H1 (cell line): ENCODE data around the gene IGF2R. TPM values are rescaled to one million over a fixed set of nuclear protein-coding genes. Genes with fewer than 3 reads are reported as not detected.

Experiments
- CTCF ChIA-PET: fragments of 300-600 bp; sonication (Branson Sonifier 250); formaldehyde crosslinking; loops from one replicate; lab custom pipeline; 2021; ENCODE audit not compliant: partially characterized antibody; lab: Charles Lee
- POLR2A ChIA-PET: fragments of 300-600 bp; sonication (Branson Sonifier 250); formaldehyde crosslinking; loops from one replicate; lab custom pipeline; 2021; ENCODE audit warnings: inconsistent platforms; ENCODE audit not compliant: partially characterized antibody; lab: Charles Lee
- DNase-seq, 2 experiments: peaks; one replicate each; pipeline versions ENCODE4 v3.0.0 to v3.0.0-alpha.2; 2010 to 2022; ENCODE audit warnings: low spot score in 2 of 2, low read depth in 1 of 2, mixed read lengths in 1 of 2
- FAIRE-seq: peaks from 2 replicates; lab custom pipeline; 2011; peaks lifted over from hg19 to GRCh38; lab: Jason Lieb, UNC
- H2AFZ ChIP-seq: 2 replicates; pipeline ENCODE4 v1.8.1; 2012; ENCODE audit warnings: low read length, inconsistent platforms
- H2AK5ac ChIP-seq: 2 replicates; pipeline ENCODE4 v1.6.1; 2013; ENCODE audit warnings: low read depth, low read length
- H2BK120ac ChIP-seq: replicated peaks from 2 replicates; pipeline ENCODE3; 2013; ENCODE audit warnings: low read depth, low read length, inconsistent platforms
- H2BK12ac ChIP-seq: 2 replicates; pipeline ENCODE4 v1.6.1; 2013; ENCODE audit warnings: low read depth, low read length
- H2BK15ac ChIP-seq: 2 replicates; pipeline ENCODE4 v1.6.1; 2013; ENCODE audit warnings: low read length
- H2BK20ac ChIP-seq: 2 replicates; pipeline ENCODE4 v1.6.1; 2013; ENCODE audit warnings: low read length
- H2BK5ac ChIP-seq: 2 replicates; pipeline ENCODE4 v1.6.1; 2013; ENCODE audit warnings: low read depth, low read length
- H3K14ac ChIP-seq: 2 replicates; pipeline ENCODE4 v1.6.1; 2013; ENCODE audit warnings: inconsistent platforms; ENCODE audit not compliant: insufficient read length
- H3K18ac ChIP-seq: 2 replicates; pipeline ENCODE4 v1.6.1; 2013; ENCODE audit warnings: low read length; ENCODE audit errors: extremely low read depth
- H3K23ac ChIP-seq: 2 replicates; pipeline ENCODE4 v1.6.1; 2013; ENCODE audit warnings: inconsistent platforms; ENCODE audit not compliant: insufficient read length
- H3K23me2 ChIP-seq: 2 replicates; pipeline ENCODE4 v1.6.1; 2013; ENCODE audit warnings: low read depth, low read length
- H3K27ac ChIP-seq: 2 replicates; pipeline ENCODE4 v1.6.1; 2011; ENCODE audit warnings: low read depth, low read length, inconsistent platforms
- H3K27me3 ChIP-seq, 4 experiments: replicated peaks in 1 of 4; 1 replicate in 1 of 4; 2 replicates in 3 of 4; pipeline versions ENCODE4 v1.6.1 to v1.8.1; 2011 to 2013; ENCODE audit warnings: low read length in 3 of 4, mild to moderate bottlenecking in 3 of 4, inconsistent platforms in 2 of 4, mixed read lengths in 2 of 4, moderate library complexity in 1 of 4; ENCODE audit not compliant: control insufficient read depth in 3 of 4, insufficient read depth in 3 of 4; ENCODE audit errors: extremely low read depth in 1 of 4
- H3K36me3 ChIP-seq, 4 experiments: 2 replicates each; pipeline versions ENCODE4 v1.6.1 to v1.8.1; 2011 to 2013; ENCODE audit warnings: mild to moderate bottlenecking in 4 of 4, low read length in 3 of 4, moderate library complexity in 2 of 4, control low read depth in 1 of 4, inconsistent platforms in 1 of 4; ENCODE audit not compliant: insufficient read depth in 4 of 4, control insufficient read depth in 2 of 4
- H3K4ac ChIP-seq: replicated peaks from 2 replicates; pipeline ENCODE3; 2013; ENCODE audit warnings: low read length, low read depth, mixed read lengths, inconsistent platforms; ENCODE audit not compliant: insufficient read length
- H3K4me1 ChIP-seq, 4 experiments: replicated peaks in 1 of 4; 1 replicate in 1 of 4; 2 replicates in 3 of 4; pipeline versions ENCODE4 v1.6.1 to v1.8.1; 2011 to 2013; ENCODE audit warnings: low read length in 3 of 4, inconsistent platforms in 2 of 4, mixed read lengths in 1 of 4; ENCODE audit not compliant: insufficient read depth in 4 of 4, control insufficient read depth in 3 of 4
- H3K4me2 ChIP-seq, 2 experiments: 2 replicates each; pipeline versions ENCODE4 v1.6.1 to v1.8.1; 2011 to 2013; ENCODE audit warnings: low read depth in 2 of 2, low read length in 2 of 2, control low read depth in 1 of 2, inconsistent platforms in 1 of 2, mild to moderate bottlenecking in 1 of 2; ENCODE audit not compliant: insufficient read depth in 1 of 2
- H3K4me3 ChIP-seq, 4 experiments: fragments of 200-600, 300-600 bp in 1 of 4; sonication (generic), shearing (Covaris generic), sonication (Bioruptor Twin) in 1 of 4; 2 replicates each; pipeline versions ENCODE4 v1.5.1 to v1.8.1; 2011 to 2016; ENCODE audit warnings: low read length in 4 of 4, low read depth in 3 of 4, control low read depth in 2 of 4, inconsistent platforms in 2 of 4, mild to moderate bottlenecking in 2 of 4, mixed read lengths in 1 of 4, moderate library complexity in 1 of 4; ENCODE audit not compliant: insufficient read depth in 2 of 4; ENCODE audit errors: extremely low read depth in 1 of 4
- H3K56ac ChIP-seq: replicated peaks from 2 replicates; pipeline ENCODE3; 2013; ENCODE audit warnings: low read depth, mild to moderate bottlenecking, mixed read lengths, low read length, inconsistent platforms; ENCODE audit not compliant: insufficient read length
- H3K79me1 ChIP-seq: 2 replicates; pipeline ENCODE4 v1.6.1; 2013; ENCODE audit warnings: low read depth, low read length, control low read depth
- H3K79me2 ChIP-seq, 2 experiments: 2 replicates each; pipeline versions ENCODE4 v1.6.1 to v1.8.1; 2012 to 2013; ENCODE audit warnings: low read length in 2 of 2, mild to moderate bottlenecking in 2 of 2, inconsistent platforms in 1 of 2; ENCODE audit not compliant: insufficient read depth in 2 of 2, control insufficient read depth in 1 of 2
- H3K9ac ChIP-seq, 4 experiments: replicated peaks in 1 of 4; 1 replicate in 1 of 4; 2 replicates in 3 of 4; pipeline versions ENCODE4 v1.6.1 to v1.8.1; 2011 to 2013; ENCODE audit warnings: low read depth in 3 of 4, low read length in 3 of 4, control low read depth in 2 of 4, mild to moderate bottlenecking in 2 of 4, moderate library complexity in 2 of 4, inconsistent platforms in 1 of 4; ENCODE audit errors: extremely low read depth in 1 of 4
- H3K9me3 ChIP-seq, 2 experiments: 2 replicates each; pipeline versions ENCODE4 v1.6.1 to v1.8.1; 2012 to 2013; ENCODE audit warnings: mild to moderate bottlenecking in 2 of 2, moderate library complexity in 2 of 2, control low read depth in 1 of 2, inconsistent platforms in 1 of 2, low read depth in 1 of 2, low read length in 1 of 2, mixed read lengths in 1 of 2; ENCODE audit not compliant: insufficient read depth in 2 of 2
- H4K20me1 ChIP-seq, 2 experiments: replicated peaks in 1 of 2; 2 replicates each; pipeline versions ENCODE3 to v1.8.1; 2011 to 2013; ENCODE audit warnings: inconsistent platforms in 2 of 2, low read length in 2 of 2, mild to moderate bottlenecking in 1 of 2; ENCODE audit not compliant: insufficient read depth in 2 of 2, control insufficient read depth in 1 of 2
- H4K5ac ChIP-seq: 2 replicates; pipeline ENCODE4 v1.6.1; 2013; ENCODE audit warnings: low read length, low read depth, mixed read lengths, inconsistent platforms; ENCODE audit not compliant: insufficient read length
- H4K8ac ChIP-seq: 2 replicates; pipeline ENCODE4 v1.8.0; 2013; ENCODE audit warnings: mild to moderate bottlenecking, moderate library complexity, low read length, inconsistent platforms; ENCODE audit not compliant: insufficient read depth; ENCODE audit errors: extremely low read depth
- H4K91ac ChIP-seq: replicated peaks from 2 replicates; pipeline ENCODE3; 2013; ENCODE audit warnings: low read length, mixed read lengths, inconsistent platforms; ENCODE audit not compliant: insufficient read length
- BACH1 ChIP-seq: IDR thresholded peaks from 2 replicates; pipeline ENCODE4 v1.6.1; 2012; ENCODE audit warnings: low read length, improper control_type of control experiment
- CBX8 ChIP-seq: fragments of 300-800, 300-1000 bp; sonication (generic); IDR thresholded peaks from 2 replicates; pipeline ENCODE4 v1.7.1; 2016; ENCODE audit warnings: low read depth, low read length, borderline replicate concordance
- POU5F1 ChIP-seq: IDR thresholded peaks from 2 replicates; pipeline ENCODE4 v1.6.1; 2011; ENCODE audit warnings: low read depth, mild to moderate bottlenecking, low read length, moderate library complexity
- SIN3A ChIP-seq, 2 experiments: IDR thresholded peaks in 1 of 2; conservative IDR thresholded peaks in 1 of 2; 2 replicates each; pipeline ENCODE4 v1.6.1; 2011 to 2012; ENCODE audit warnings: low read length in 2 of 2, improper control_type of control experiment in 1 of 2, low read depth in 1 of 2, mild to moderate bottlenecking in 1 of 2
- SIRT6 ChIP-seq: IDR thresholded peaks from one replicate; pipeline ENCODE4 v1.7.1; 2012; ENCODE audit warnings: low read length, inconsistent platforms
- SP1 ChIP-seq: IDR thresholded peaks from 2 replicates; pipeline ENCODE4 v1.6.1; 2011; ENCODE audit warnings: low read depth, low read length
- YY1 ChIP-seq: IDR thresholded peaks from 2 replicates; pipeline ENCODE4 v1.6.1; 2011; ENCODE audit warnings: low read depth, mild to moderate bottlenecking, low read length
- whole genome bisulfite sequencing, 2 experiments: shearing (Covaris generic) in 1 of 2; methylation state at CpG; one replicate each; pipeline versions ENCODE4 v1.1.6 to v1.1.7; 2013 to 2015; ENCODE audit warnings: low lambda C conversion rate in 2 of 2, mixed read lengths in 2 of 2, inconsistent platforms in 1 of 2, low coverage in 1 of 2, missing lambda C conversion rate in 1 of 2; ENCODE audit not compliant: insufficient replicate concordance in 2 of 2, insufficient coverage in 1 of 2, insufficient read length in 1 of 2; ENCODE audit errors: extremely low coverage in 1 of 2, missing lambda C conversion rate in 1 of 2; 5-methylcytosine and 5-hydroxymethylcytosine counted together
- polyA plus RNA-seq, 7 experiments: library from polyadenylated mRNA; depleted of rRNA in 3 of 7; stranded (reverse) in 5 of 7; unstranded in 2 of 7; fragments of >200 nt in 5 of 7; fragments of 200-250 nt in 2 of 7; gene quantifications; 1 replicate in 5 of 7; 2 replicates in 1 of 7; 4 replicates in 1 of 7; pipeline versions ENCODE4 v1.2.1 to v1.2.3, GENCODE V29; 2011 to 2013; ENCODE audit warnings: missing spikeins in 2 of 7, mixed read lengths in 2 of 7
- total RNA-seq: library from RNA; stranded (reverse); fragmentation: NEBNext Ultra II Directional; extraction: Animal tissue kit (Norgen Biotek cat#: 25700); gene quantifications from 2 replicates; pipeline ENCODE4 v1.2.1, GENCODE V29; 2021
- TF ChIP-seq, protein P1 (sequence below): IDR thresholded peaks from 2 replicates; pipeline ENCODE4 v1.6.1; 2011; ENCODE audit warnings: low read depth, mild to moderate bottlenecking, low read length; ENCODE audit not compliant: insufficient read depth
- TF ChIP-seq, protein P2 (sequence below): IDR thresholded peaks from 2 replicates; pipeline ENCODE4 v1.6.1; 2012; ENCODE audit warnings: inconsistent platforms

Gene IGF2R
- total and polyA plus RNA-seq, 2 of the 8 experiments (the other 6 are each of a cell fraction or from before 2014, with no cell fraction given): 20.6 to 74.1 TPM

DNA sequence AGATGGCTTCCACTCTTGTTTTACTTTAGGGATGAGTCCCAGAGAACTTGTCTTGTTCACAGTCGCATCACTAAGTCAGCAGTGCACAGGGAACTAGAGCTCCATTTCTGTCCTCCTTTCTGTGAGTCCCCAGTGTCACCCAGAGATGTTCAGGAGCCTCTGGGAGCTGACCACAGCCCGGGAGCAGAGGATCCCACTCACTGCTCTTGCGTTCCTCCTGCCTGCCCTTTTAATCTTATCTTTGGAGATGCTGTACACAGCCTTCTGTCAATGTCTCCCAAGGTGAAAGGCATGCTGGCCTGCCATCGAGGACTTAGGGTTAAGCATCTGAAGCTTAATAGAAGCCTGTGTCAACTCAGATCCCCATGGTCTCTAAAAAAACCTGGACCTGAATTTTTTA is 71.2 kb downstream of the IGF2R start:
- FAIRE-seq: no peak
- H3K36me3 ChIP-seq: peaks cover 30 to 60% (median 56%) of the 10 kb centered on the region in 4 experiments

More for the DNA sequence above, 71.2 kb downstream of the IGF2R start:
- Histone ChIP-seq H3K56ac (no peak overlapping the region), H3K23me2 (no peaks in the 10 kb centered on the region), H2BK20ac (no peak overlapping the region), H2AK5ac (no peak overlapping the region), H3K4me3 (no peak overlapping the region), H2AFZ (no peak overlapping the region), H4K91ac (no peak overlapping the region), H3K4ac (no peak overlapping the region), H3K79me2 (no peaks in the 10 kb centered on the region), H3K23ac (no peak overlapping the region), H3K18ac (no peak overlapping the region), H3K79me1 (no peaks in the 10 kb centered on the region), H3K27ac (no peak overlapping the region), H3K9ac (no peak overlapping the region), H3K27me3 (no peaks in the 10 kb centered on the region), H4K5ac (no peak overlapping the region), H3K4me1 (no peaks in the 10 kb centered on the region), H3K14ac (no peak overlapping the region), H2BK120ac (no peak overlapping the region), H3K4me2 (no peak overlapping the region), H2BK15ac (no peak overlapping the region), H2BK5ac (no peak overlapping the region), H4K8ac (no peak overlapping the region), H2BK12ac (no peak overlapping the region), H3K9me3 (no peaks in the 10 kb centered on the region), H4K20me1 (peaks cover 3 to 6% of the 10 kb centered on the region in 2 experiments)
- ChIA-PET CTCF (interaction anchor here (1.2 to 1.7 kb wide), 5 partner anchors 10 to 176 kb away, joined by 3 to 6 read pairs (median 3); no protein-coding TSS in a partner anchor), POLR2A (no interaction called here)
- TF ChIP-seq CBX8 (no peak), SIRT6 (no peak), BACH1 (no peak), SP1 (no peak), POU5F1 (no peak), SIN3A (conservative IDR thresholded peaks at IDR 0.05 in 1 of 2, IDR thresholded peaks at IDR 0.05 in 1 of 2; ENCODE audit: low read depth in 1 of 2, low read length in 2 of 2) (no peak), YY1 (no peak)
- TF ChIP-seq, protein P1, sequence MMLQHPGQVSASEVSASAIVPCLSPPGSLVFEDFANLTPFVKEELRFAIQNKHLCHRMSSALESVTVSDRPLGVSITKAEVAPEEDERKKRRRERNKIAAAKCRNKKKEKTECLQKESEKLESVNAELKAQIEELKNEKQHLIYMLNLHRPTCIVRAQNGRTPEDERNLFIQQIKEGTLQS: no peak
- TF ChIP-seq, protein P2, sequence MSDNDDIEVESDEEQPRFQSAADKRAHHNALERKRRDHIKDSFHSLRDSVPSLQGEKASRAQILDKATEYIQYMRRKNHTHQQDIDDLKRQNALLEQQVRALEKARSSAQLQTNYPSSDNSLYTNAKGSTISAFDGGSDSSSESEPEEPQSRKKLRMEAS: no peak
- WGBS, 2 experiments: 85% methylated on average over 4 of the region's 4 CpGs; no CpG with 5 or more reads in 1 of the 2 experiments
- DNase-seq: no peak
